Measurements from ENCODE around the gene THBS1. TPM values are rescaled to one million over a fixed set of nuclear protein-coding genes. Genes with fewer than 3 reads are reported as not detected.

The THBS1 gene
- total RNA-seq, 4 donors from 2014 or later, result 119 to 341 (median 210) TPM

DNA sequence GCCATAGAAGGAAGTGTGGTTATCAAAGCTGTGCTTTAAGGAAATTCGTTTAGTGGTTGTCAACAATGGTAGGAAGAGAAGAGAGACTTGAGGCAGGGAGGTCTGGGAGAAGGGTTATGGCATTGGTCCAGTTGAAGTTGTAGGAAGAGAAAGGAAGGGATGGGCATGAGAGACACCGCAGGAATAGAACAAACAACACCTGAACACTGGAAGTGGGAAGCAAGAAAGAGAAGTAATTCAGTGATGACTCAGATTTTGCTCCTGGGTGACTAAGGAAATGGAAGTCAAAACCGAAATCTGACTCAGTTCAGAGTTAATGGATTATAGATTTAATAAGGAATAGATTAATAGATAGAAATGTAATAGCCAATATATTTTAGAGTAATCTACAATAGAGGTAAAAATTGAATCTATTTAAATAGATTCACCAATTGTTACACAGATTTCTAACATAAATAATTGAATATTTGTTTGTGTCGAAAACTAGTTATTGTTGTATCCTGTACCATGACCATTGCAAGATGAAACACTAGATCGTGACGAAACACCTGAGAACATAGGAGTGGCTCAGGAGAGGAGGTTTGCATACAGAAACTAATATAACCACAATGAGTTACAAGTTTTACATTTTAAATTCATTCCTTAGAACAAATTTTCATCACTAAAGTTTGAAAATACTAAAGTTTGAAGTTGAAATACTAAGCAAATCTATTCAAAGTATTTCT, 36.0 kb downstream of the THBS1 start:
- Histone ChIP-seq H3K36me3 (no peaks in the 10 kb centered on the region), H3K27ac (no peak overlapping the region), H3K4me3 (no peak overlapping the region), H3K4me1 (no peaks in the 10 kb centered on the region), H3K9me3 (peaks cover 0 to 7% of the 10 kb centered on the region in 2 donors), H3K27me3 (no peaks in the 10 kb centered on the region)
- no peak for DNase-seq
- TF ChIP-seq, protein P1, sequence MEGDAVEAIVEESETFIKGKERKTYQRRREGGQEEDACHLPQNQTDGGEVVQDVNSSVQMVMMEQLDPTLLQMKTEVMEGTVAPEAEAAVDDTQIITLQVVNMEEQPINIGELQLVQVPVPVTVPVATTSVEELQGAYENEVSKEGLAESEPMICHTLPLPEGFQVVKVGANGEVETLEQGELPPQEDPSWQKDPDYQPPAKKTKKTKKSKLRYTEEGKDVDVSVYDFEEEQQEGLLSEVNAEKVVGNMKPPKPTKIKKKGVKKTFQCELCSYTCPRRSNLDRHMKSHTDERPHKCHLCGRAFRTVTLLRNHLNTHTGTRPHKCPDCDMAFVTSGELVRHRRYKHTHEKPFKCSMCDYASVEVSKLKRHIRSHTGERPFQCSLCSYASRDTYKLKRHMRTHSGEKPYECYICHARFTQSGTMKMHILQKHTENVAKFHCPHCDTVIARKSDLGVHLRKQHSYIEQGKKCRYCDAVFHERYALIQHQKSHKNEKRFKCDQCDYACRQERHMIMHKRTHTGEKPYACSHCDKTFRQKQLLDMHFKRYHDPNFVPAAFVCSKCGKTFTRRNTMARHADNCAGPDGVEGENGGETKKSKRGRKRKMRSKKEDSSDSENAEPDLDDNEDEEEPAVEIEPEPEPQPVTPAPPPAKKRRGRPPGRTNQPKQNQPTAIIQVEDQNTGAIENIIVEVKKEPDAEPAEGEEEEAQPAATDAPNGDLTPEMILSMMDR (IDR thresholded peaks at IDR 0.05), result no peak
- no peak for TF ChIP-seq POLR2A (IDR thresholded peaks at IDR 0.05)
- intact Hi-C loops (cut with DNase I; ENCODE audit: low total_unique reads), result no loop called here

DNA sequence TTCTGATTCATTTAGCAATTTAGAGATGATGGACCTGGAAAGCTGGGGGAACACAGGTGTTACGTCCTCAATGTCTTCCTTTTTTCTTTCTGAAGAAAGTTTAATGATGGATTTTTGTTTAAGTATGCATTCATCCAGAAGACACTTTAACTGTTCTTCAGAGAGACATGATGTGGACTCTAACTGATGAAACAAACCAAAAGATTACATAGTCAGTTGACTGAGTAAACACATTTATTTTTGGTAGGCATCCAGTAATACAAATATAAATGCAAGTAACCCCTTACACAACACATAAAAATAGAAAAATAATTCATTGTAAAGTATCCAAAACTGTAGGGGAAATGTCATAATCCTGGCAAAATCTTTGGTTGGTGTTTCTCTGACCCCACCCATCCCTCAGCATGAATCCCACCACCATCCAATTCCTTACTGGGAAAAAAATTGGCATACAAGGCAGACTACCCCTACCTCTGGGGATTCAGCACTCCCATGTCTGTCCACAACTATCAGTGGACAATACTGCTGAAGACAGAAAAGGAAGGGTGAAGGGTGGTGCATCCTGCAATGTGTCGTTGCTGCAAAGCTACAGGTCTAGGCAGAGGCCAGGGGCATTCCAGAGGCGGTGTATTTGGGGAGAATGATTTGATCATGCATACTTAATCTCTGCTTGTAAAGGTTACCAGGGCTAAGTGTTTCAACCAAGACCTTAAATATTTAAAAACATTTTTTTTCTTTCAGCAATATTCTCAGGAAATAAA, 37.4 kb downstream of the THBS1 start:
- H3K36me3 ChIP-seq, result no peaks in the 10 kb centered on the region
- TF ChIP-seq, protein P1 (IDR thresholded peaks at IDR 0.05), result no peak
- TF ChIP-seq POLR2A (IDR thresholded peaks at IDR 0.05), result no peak
- no peaks in the 10 kb centered on the region for H3K4me1 ChIP-seq
- H3K4me3 ChIP-seq, result no peak overlapping the region
- H3K9me3 ChIP-seq, result no peaks in the 10 kb centered on the region
- DNase-seq, result no peak
- intact Hi-C loops (cut with DNase I; ENCODE audit: low total_unique reads), result no loop called here
- H3K27ac ChIP-seq, result no peak overlapping the region
- no peaks in the 10 kb centered on the region for H3K27me3 ChIP-seq

DNA sequence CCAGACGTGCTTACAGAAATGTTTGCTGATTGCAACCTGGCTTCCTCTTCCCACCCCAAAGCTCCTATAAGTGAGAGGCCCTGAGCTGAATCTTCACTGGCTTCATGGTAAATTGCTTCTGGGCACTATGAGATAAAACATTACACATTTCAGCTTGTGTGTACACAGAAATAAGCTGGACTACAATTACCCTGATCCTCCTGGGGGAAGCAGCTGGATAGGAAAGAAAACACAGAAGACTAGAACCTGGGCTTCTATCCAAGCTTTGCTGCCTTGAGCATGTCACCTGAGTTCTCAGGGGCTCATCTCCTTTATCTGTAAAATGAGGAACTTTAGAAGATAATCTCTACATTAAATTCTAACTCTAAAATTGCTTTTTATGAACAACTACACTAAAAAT, 40.3 kb downstream of the THBS1 start:
- Histone ChIP-seq H3K4me3 (no peak overlapping the region), H3K4me1 (no peaks in the 10 kb centered on the region), H3K27ac (no peak overlapping the region), H3K36me3 (no peaks in the 10 kb centered on the region), H3K9me3 (no peaks in the 10 kb centered on the region), H3K27me3 (no peaks in the 10 kb centered on the region)
- intact Hi-C loops (cut with DNase I; ENCODE audit: low total_unique reads), result no loop called here
- TF ChIP-seq POLR2A (IDR thresholded peaks at IDR 0.05), result no peak
- TF ChIP-seq, protein P1 (IDR thresholded peaks at IDR 0.05), result no peak
- DNase-seq, result no peak

DNA sequence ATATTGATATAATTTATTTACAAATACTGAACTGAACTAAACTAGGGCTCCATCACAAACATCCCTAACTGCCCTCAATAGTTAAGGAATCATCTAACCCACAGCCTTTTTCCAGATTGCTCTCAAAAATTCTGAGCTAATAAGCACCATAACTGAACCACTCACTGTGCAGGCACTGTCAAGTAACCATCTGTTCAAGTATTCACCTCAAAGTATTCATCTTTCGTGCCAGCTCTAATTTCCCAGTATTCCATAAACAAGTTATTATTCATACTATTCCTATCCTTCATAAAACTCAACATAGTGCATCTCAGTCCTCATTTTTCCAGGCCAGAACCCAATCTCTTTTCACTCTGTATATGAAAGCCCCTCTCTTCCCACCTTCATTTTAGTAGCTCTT, 41.1 kb downstream of the THBS1 start:
- DNase-seq, result no peak

More for the DNA sequence above, 41.1 kb downstream of the THBS1 start:
- Histone ChIP-seq H3K9me3 (no peaks in the 10 kb centered on the region), H3K27ac (no peak overlapping the region), H3K4me1 (no peaks in the 10 kb centered on the region), H3K4me3 (no peak overlapping the region), H3K36me3 (no peaks in the 10 kb centered on the region), H3K27me3 (no peaks in the 10 kb centered on the region)
- TF ChIP-seq, protein P1 (IDR thresholded peaks at IDR 0.05), result no peak
- no peak for TF ChIP-seq POLR2A (IDR thresholded peaks at IDR 0.05)
- intact Hi-C loops (cut with DNase I; ENCODE audit: low total_unique reads), result no loop called here

Data from uterus (tissue), 4 donors.